ENCODE measurements around the gene HDAC7.
"Not testable (repeated sequence)": the region's sequence is repeated elsewhere in the genome, so short reads cannot be mapped to it uniquely, and the experiment has no call there.

Gene HDAC7

GRCh38 chr12:47824635-47825034 lies 4.9 kb upstream of the HDAC7 start:
- H3K4me3 Mint-ChIP-seq = peak overlapping the region; percentile 32
- H3K36me3 Mint-ChIP-seq = peaks cover 9% of the 10 kb centered on the region
- no peak for ATAC-seq
- peaks cover 89% of the 10 kb centered on the region for H3K4me1 Mint-ChIP-seq
- no peaks in the 10 kb centered on the region for H3K9me3 Mint-ChIP-seq
- DNase-seq (ENCODE audit: low spot score in 2 of 2) = no peak
- H3K27ac Mint-ChIP-seq = peak overlapping the region; percentile 97

GRCh38 chr12:47824198-47824597 lies 4.5 kb upstream of the HDAC7 start:
- no peak for ATAC-seq
- Mint-ChIP-seq H3K4me3 (peak overlapping the region; percentile 32), H3K27ac (peak overlapping the region; percentile 97), H3K36me3 (peaks cover 10% of the 10 kb centered on the region), H3K4me1 (peaks cover 84% of the 10 kb centered on the region), H3K9me3 (no peaks in the 10 kb centered on the region)
- DNase-seq (ENCODE audit: low spot score in 2 of 2) = no peak

DNA sequence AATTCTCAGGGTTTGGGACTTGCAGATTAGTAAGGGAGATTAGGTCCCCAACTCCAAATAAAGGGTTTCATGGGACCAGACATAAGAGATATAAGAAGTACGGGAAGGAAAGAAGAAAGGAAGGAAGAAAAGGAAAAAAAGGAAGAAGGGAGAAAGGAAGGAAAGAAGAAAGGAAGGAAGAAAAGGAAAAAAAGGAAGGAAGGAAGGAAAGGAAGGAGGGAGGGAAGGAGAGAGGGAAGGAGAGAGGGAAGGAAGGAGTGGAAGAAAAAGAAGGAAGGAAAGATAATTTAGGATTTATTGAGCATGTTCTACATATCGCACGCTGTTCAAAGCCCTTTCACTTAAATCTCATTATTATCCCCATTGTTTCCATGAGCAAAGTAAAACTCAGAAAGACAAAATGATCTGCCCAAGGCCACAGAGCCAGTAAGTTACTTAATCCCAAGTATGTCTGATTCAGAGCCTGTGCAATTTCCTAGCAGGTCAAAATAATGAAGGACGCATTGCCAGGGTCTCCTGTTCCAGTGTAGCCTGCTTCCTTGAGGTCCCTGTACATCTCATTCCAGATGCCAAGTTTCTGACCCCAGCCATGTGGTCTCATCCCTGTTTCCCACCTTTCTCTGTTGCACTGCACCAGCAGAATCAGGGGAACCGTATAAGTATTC lies 3.9 kb upstream of the HDAC7 start:
- Mint-ChIP-seq H3K4me1 (peaks cover 79% of the 10 kb centered on the region), H3K4me3 (peak overlapping the region; percentile 32), H3K27ac (peak overlapping the region; percentile 97)

GRCh38 chr12:47822863-47823262 lies 3.2 kb upstream of the HDAC7 start:
- Mint-ChIP-seq H3K27ac (peak overlapping the region; percentile 97), H3K4me3 (no peak overlapping the region)
- no peak for ATAC-seq

More for the DNA sequence above, 3.9 kb upstream of the HDAC7 start:
- ATAC-seq = no peak
- Mint-ChIP-seq H3K36me3 (peaks cover 16% of the 10 kb centered on the region), H3K9me3 (no peaks in the 10 kb centered on the region)
- no peak for DNase-seq (ENCODE audit: low spot score in 2 of 2)

DNA sequence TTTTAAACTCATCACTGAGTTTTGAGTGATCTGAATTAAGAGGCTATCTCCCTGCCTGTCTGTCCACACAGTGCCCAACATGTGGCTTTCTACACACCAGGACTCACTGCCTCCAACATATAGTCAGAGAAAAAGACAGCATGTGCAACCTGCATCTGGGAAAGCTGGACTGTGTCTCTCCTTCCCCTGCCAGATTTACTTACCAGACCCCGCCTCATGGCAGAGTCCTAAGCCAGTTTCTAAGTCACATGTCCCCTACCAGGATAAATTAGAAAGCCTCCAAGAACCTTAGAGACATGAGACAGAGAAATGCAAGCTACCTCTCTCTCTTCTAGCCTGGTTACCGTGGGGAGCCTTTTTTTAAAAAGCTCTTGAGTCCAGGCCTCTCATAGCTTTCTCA lies 2.7 kb upstream of the HDAC7 start:
- H3K4me1 Mint-ChIP-seq = peaks cover 82% of the 10 kb centered on the region
- peaks cover 28% of the 10 kb centered on the region for H3K36me3 Mint-ChIP-seq
- ATAC-seq (no peak), DNase-seq (ENCODE audit: low spot score in 2 of 2) (no peak)
- no peak overlapping the region for H3K4me3 Mint-ChIP-seq
- no peaks in the 10 kb centered on the region for H3K9me3 Mint-ChIP-seq
- peak overlapping the region; percentile 97 for H3K27ac Mint-ChIP-seq

More at GRCh38 chr12:47822863-47823262, 3.2 kb upstream of the HDAC7 start:
- DNase-seq (ENCODE audit: low spot score in 2 of 2) = no peak
- Mint-ChIP-seq H3K4me1 (peaks cover 79% of the 10 kb centered on the region), H3K9me3 (no peaks in the 10 kb centered on the region), H3K36me3 (peaks cover 23% of the 10 kb centered on the region)

GRCh38 chr12:47821346-47821706 lies 1.6 kb upstream of the HDAC7 start:
- Mint-ChIP-seq H3K9me3 (no peaks in the 10 kb centered on the region), H3K4me3 (peak overlapping the region; percentile 98), H3K36me3 (peaks cover 38% of the 10 kb centered on the region), H3K4me1 (peaks cover 83% of the 10 kb centered on the region), H3K27ac (peak overlapping the region; percentile 97)
- no peak for DNase-seq (ENCODE audit: low spot score in 2 of 2)
- ATAC-seq = no peak

DNA sequence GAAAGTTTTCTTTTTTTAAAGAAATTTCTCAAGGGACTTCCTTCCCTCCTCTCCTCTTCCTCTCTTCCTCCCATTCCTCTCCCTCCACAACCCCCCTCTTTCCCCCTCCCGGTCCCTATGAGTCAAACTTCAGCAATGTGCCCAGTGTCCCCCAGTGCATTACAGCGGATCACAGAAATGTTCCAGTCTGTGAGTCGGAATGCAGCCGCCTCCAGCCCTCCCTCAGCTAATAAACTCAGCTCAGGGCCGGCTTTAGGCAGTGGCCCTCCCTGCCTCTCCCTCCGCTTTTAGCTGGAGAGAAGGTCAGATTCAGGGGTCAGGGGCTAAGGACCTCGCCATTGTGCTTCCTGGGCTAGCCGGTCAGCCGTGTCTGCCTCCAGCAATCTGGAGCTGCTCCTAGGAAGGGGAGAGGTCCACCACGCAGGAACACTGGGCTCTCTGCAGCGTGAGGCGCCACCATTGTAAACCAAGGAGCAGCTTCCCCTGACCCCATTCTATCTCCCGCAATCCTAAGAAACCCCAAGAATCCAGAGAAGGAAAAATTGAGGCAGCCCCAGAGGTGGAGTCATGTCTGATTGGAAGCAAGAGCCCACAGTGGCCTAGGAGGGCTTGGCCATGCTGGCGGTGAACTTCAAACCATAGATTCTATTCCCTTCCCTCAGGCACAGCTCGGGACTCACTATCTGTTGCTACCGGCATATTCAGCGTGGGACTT lies 1.1 kb upstream of the HDAC7 start:
- no peaks in the 10 kb centered on the region for H3K9me3 Mint-ChIP-seq

DNA sequence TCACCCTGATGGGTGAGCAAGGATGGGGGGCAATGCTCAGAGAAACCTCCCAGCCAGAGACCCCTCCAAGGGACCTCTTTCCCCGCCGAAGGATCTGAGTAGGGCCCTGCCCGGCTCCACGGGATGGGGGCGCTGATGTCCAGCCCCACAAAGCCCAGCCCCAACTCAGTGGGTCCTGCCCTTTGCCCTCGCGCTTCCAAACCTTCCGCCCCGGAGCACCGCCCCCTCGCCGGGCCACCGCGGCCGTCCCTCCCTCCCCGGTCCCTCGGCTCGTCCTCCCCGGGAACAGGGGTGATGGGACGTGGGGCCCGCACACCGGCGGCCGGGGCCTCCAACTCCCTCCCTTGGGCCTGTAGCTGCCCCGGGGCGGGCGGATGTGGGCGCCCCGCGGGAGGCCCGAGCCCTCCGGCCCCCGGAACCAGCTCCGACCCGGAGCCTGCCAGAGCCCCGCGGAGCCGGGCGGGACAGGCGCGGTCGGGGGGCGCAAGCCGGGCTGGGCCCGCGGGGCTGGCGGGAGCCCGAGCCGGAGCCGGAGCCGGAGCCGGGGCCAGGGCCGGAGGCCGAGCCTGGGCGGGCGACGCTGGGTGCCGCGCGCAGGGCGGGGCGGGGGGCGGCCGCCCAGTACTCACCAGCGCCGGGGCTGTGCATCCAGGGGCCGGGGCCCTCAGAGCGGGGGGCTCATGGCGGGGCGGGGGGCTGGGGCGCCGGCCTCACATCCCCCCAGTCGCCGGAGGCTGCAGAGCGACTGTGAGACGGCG lies 386 bp downstream of the HDAC7 start:
- Mint-ChIP-seq H3K4me1 (peaks cover 86% of the 10 kb centered on the region), H3K9me3 (no peaks in the 10 kb centered on the region), H3K4me3 (peak overlapping the region; percentile 98), H3K27ac (peak overlapping the region; percentile 99), H3K36me3 (peaks cover 59% of the 10 kb centered on the region)
- ATAC-seq (peak; percentile 38), DNase-seq (ENCODE audit: low spot score in 2 of 2) (peak in 1 of 2 donors; percentile 50)

More for the DNA sequence above, 1.1 kb upstream of the HDAC7 start:
- peak overlapping the region; percentile 98 for H3K4me3 Mint-ChIP-seq
- peaks cover 44% of the 10 kb centered on the region for H3K36me3 Mint-ChIP-seq
- H3K27ac Mint-ChIP-seq = peak overlapping the region; percentile 97
- peaks cover 86% of the 10 kb centered on the region for H3K4me1 Mint-ChIP-seq
- no peak for ATAC-seq
- DNase-seq (ENCODE audit: low spot score in 2 of 2) = no peak

GRCh38 chr12:47818467-47819137 lies 1.1 kb downstream of the HDAC7 start:
- H3K4me3 Mint-ChIP-seq = peak overlapping the region; percentile 98
- DNase-seq (ENCODE audit: low spot score in 2 of 2) (peak; percentile 22 to 83), ATAC-seq (peak; percentile 14)
- peaks cover 86% of the 10 kb centered on the region for H3K4me1 Mint-ChIP-seq
- peak overlapping the region; percentile 99 for H3K27ac Mint-ChIP-seq
- no peaks in the 10 kb centered on the region for H3K9me3 Mint-ChIP-seq
- H3K36me3 Mint-ChIP-seq = peaks cover 66% of the 10 kb centered on the region

- peaks cover 72% of the 10 kb centered on the region for H3K36me3 Mint-ChIP-seq
- H3K27ac Mint-ChIP-seq = peak overlapping the region; percentile 99
- no peaks in the 10 kb centered on the region for H3K9me3 Mint-ChIP-seq
- peak overlapping the region; percentile 98 for H3K4me3 Mint-ChIP-seq
- DNase-seq (ENCODE audit: low spot score in 2 of 2) (no peak), ATAC-seq (no peak)
- peaks cover 86% of the 10 kb centered on the region for H3K4me1 Mint-ChIP-seq
Observed at GRCh38 chr12:47818007-47818376, 1.7 kb downstream of the HDAC7 start.

DNA sequence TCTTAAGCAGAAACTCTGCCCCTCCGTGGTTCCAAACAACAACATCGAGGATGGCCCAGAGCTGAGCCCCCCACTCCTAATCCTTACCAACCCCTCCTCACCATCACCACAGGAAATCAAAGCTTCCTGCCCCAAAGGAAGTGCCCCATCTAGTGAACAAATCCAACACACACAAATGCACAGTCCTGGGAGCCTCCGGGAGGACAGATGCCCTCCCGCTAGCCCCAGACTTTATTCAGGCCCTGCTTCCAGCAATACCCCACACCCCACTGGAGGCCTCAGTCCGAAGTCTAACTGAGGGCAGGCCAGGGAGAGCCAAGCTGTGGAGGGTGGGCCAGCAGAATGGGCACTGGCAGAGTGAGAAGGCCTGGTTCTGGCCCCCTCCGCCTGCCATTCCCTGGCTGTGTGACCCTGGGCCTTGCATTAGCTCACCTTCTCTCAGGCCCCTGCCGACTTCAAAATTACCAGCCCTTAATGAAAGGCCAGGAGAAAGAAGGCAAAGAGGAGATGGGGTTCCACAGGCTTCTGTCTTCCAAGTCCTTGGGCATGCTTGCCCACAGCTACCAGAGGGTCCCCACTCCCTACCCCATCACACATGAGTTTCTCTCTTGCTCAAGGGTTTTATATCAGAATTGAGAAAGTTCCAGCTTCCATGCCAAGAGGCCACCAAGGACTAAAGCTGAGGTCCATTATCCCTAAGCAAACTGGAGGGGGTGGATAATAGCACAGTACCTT lies 2.3 kb downstream of the HDAC7 start:
- Mint-ChIP-seq H3K27ac (peak overlapping the region; percentile 99), H3K9me3 (no peaks in the 10 kb centered on the region), H3K36me3 (peaks cover 77% of the 10 kb centered on the region), H3K4me1 (peaks cover 86% of the 10 kb centered on the region), H3K4me3 (peak overlapping the region; percentile 98)
- DNase-seq (ENCODE audit: low spot score in 2 of 2) (no peak), ATAC-seq (no peak)

GRCh38 chr12:47816403-47817271 lies 3.1 kb downstream of the HDAC7 start:
- Mint-ChIP-seq H3K27ac (peak overlapping the region; percentile 99), H3K9me3 (no peaks in the 10 kb centered on the region), H3K4me3 (peak overlapping the region; percentile 98), H3K4me1 (peaks cover 86% of the 10 kb centered on the region), H3K36me3 (peaks cover 85% of the 10 kb centered on the region)
- no peak for DNase-seq (ENCODE audit: low spot score in 2 of 2)
- ATAC-seq = no peak

- H3K27ac Mint-ChIP-seq = peak overlapping the region; percentile 99
- DNase-seq (ENCODE audit: low spot score in 2 of 2); H3K9me3 Mint-ChIP-seq; ATAC-seq: not testable (repeated sequence)
- H3K36me3 Mint-ChIP-seq = peaks cover 93% of the 10 kb centered on the region
- peaks cover 86% of the 10 kb centered on the region for H3K4me1 Mint-ChIP-seq
- H3K4me3 Mint-ChIP-seq = peak overlapping the region; percentile 98
Observed at GRCh38 chr12:47815447-47815846, 4.3 kb downstream of the HDAC7 start.

All from stimulated activated effector memory CD8-positive, alpha-beta T cell treated with anti-CD3 and anti-CD28 coated beads, Interleukin-12 subunit alpha, Interleukin-12 subunit beta, amount 100 ng/mL, for 72 hours (primary cell).